ENCODE results near the gene SERPINB6.

SERPINB6 gene

GRCh38 chr6:3015144-3015543, 43.8 kb upstream of the SERPINB6 start:
- H2BK5ac ChIP-seq (ENCODE audit: low read length), result no peak overlapping the region
- H3K4me3 ChIP-seq (ENCODE audit: low read length), result no peak overlapping the region
- H3K18ac ChIP-seq (ENCODE audit: low read length), result no peak overlapping the region
- no peak overlapping the region for H2BK15ac ChIP-seq (replicated peaks; ENCODE audit: low read depth)
- WGBS (ENCODE audit: extremely low coverage, insufficient coverage, low lambda C conversion rate), result no CpG with 5 or more reads among the region's 10 CpGs
- H2AK5ac ChIP-seq (ENCODE audit: low read length), result no peak overlapping the region
- no peak for DNase-seq
- H3K79me1 ChIP-seq (ENCODE audit: low read length), result no peaks in the 10 kb centered on the region
- no peak overlapping the region for H2BK120ac ChIP-seq (ENCODE audit: low read depth, low read length)
- H3K4me1 ChIP-seq (ENCODE audit: control insufficient read depth, low read depth, low read length), result no peaks in the 10 kb centered on the region
- no peak overlapping the region for H3K4ac ChIP-seq (ENCODE audit: low read depth, low read length)
- no peaks in the 10 kb centered on the region for H3K79me2 ChIP-seq (ENCODE audit: control insufficient read depth, insufficient read depth, low read length)
- no peak overlapping the region for H3K4me2 ChIP-seq (ENCODE audit: low read length)
- H3K27me3 ChIP-seq (ENCODE audit: insufficient read depth, low read length, poor library complexity), result no peaks in the 10 kb centered on the region
- no peak overlapping the region for H4K5ac ChIP-seq (ENCODE audit: low read length)
- H3K36me3 ChIP-seq (ENCODE audit: control insufficient read depth, insufficient read depth, low read length), result peaks cover 24% of the 10 kb centered on the region
- no peak overlapping the region for H3K27ac ChIP-seq (ENCODE audit: low read depth, low read length)
- no peak overlapping the region for H3K56ac ChIP-seq (ENCODE audit: low read length)
- H3K23ac ChIP-seq (ENCODE audit: low read length), result no peak overlapping the region
- H4K8ac ChIP-seq (ENCODE audit: low read depth, low read length), result no peak overlapping the region
- no peak overlapping the region for H3K9ac ChIP-seq (ENCODE audit: low read length)

GRCh38 chr6:3014675-3015066, 43.3 kb upstream of the SERPINB6 start:
- Histone ChIP-seq H2BK5ac (ENCODE audit: low read length) (no peak overlapping the region), H3K56ac (ENCODE audit: low read length) (no peak overlapping the region), H3K27ac (ENCODE audit: low read depth, low read length) (no peak overlapping the region), H2AK5ac (ENCODE audit: low read length) (no peak overlapping the region), H3K36me3 (ENCODE audit: control insufficient read depth, insufficient read depth, low read length) (peaks cover 26% of the 10 kb centered on the region), H3K79me2 (ENCODE audit: control insufficient read depth, insufficient read depth, low read length) (no peaks in the 10 kb centered on the region), H3K4me1 (ENCODE audit: control insufficient read depth, low read depth, low read length) (no peaks in the 10 kb centered on the region), H3K23ac (ENCODE audit: low read length) (no peak overlapping the region), H3K4ac (ENCODE audit: low read depth, low read length) (no peak overlapping the region), H3K18ac (ENCODE audit: low read length) (no peak overlapping the region), H2BK120ac (ENCODE audit: low read depth, low read length) (no peak overlapping the region), H2BK15ac (replicated peaks; ENCODE audit: low read depth) (no peak overlapping the region), H3K4me3 (ENCODE audit: low read length) (no peak overlapping the region), H3K4me2 (ENCODE audit: low read length) (no peak overlapping the region), H3K79me1 (ENCODE audit: low read length) (no peaks in the 10 kb centered on the region), H3K27me3 (ENCODE audit: insufficient read depth, low read length, poor library complexity) (no peaks in the 10 kb centered on the region), H3K9ac (ENCODE audit: low read length) (no peak overlapping the region), H4K5ac (ENCODE audit: low read length) (no peak overlapping the region), H4K8ac (ENCODE audit: low read depth, low read length) (no peak overlapping the region)
- DNase-seq, result no peak
- WGBS (ENCODE audit: extremely low coverage, insufficient coverage, low lambda C conversion rate), result no CpG with 5 or more reads among the region's 4 CpGs

GRCh38 chr6:3013901-3014674, 42.7 kb upstream of the SERPINB6 start:
- H3K56ac ChIP-seq (ENCODE audit: low read length), result no peak overlapping the region
- DNase-seq, result no peak
- H4K8ac ChIP-seq (ENCODE audit: low read depth, low read length), result no peak overlapping the region
- H3K36me3 ChIP-seq (ENCODE audit: control insufficient read depth, insufficient read depth, low read length), result peaks cover 24% of the 10 kb centered on the region
- H3K4me3 ChIP-seq (ENCODE audit: low read length), result no peak overlapping the region
- H3K23ac ChIP-seq (ENCODE audit: low read length), result no peak overlapping the region
- H3K4ac ChIP-seq (ENCODE audit: low read depth, low read length), result no peak overlapping the region
- H3K18ac ChIP-seq (ENCODE audit: low read length), result no peak overlapping the region
- H2BK15ac ChIP-seq (replicated peaks; ENCODE audit: low read depth), result no peak overlapping the region
- H3K27me3 ChIP-seq (ENCODE audit: insufficient read depth, low read length, poor library complexity), result no peaks in the 10 kb centered on the region
- H3K79me2 ChIP-seq (ENCODE audit: control insufficient read depth, insufficient read depth, low read length), result no peaks in the 10 kb centered on the region
- H3K4me2 ChIP-seq (ENCODE audit: low read length), result no peak overlapping the region
- H2BK120ac ChIP-seq (ENCODE audit: low read depth, low read length), result no peak overlapping the region
- no CpG with 5 or more reads among the region's 18 CpGs for WGBS (ENCODE audit: extremely low coverage, insufficient coverage, low lambda C conversion rate)
- H2AK5ac ChIP-seq (ENCODE audit: low read length), result no peak overlapping the region
- H2BK5ac ChIP-seq (ENCODE audit: low read length), result no peak overlapping the region
- H3K27ac ChIP-seq (ENCODE audit: low read depth, low read length), result no peak overlapping the region
- H4K5ac ChIP-seq (ENCODE audit: low read length), result no peak overlapping the region
- H3K9ac ChIP-seq (ENCODE audit: low read length), result no peak overlapping the region
- H3K79me1 ChIP-seq (ENCODE audit: low read length), result no peaks in the 10 kb centered on the region
- H3K4me1 ChIP-seq (ENCODE audit: control insufficient read depth, low read depth, low read length), result no peaks in the 10 kb centered on the region

- Histone ChIP-seq H4K5ac (ENCODE audit: low read length) (no peak overlapping the region), H3K9ac (ENCODE audit: low read length) (no peak overlapping the region), H3K18ac (ENCODE audit: low read length) (no peak overlapping the region), H3K79me2 (ENCODE audit: control insufficient read depth, insufficient read depth, low read length) (no peaks in the 10 kb centered on the region), H3K56ac (ENCODE audit: low read length) (no peak overlapping the region), H2AK5ac (ENCODE audit: low read length) (no peak overlapping the region), H3K27ac (ENCODE audit: low read depth, low read length) (no peak overlapping the region), H4K8ac (ENCODE audit: low read depth, low read length) (no peak overlapping the region), H2BK15ac (replicated peaks; ENCODE audit: low read depth) (no peak overlapping the region), H3K36me3 (ENCODE audit: control insufficient read depth, insufficient read depth, low read length) (peaks cover 24% of the 10 kb centered on the region), H3K4ac (ENCODE audit: low read depth, low read length) (no peak overlapping the region), H3K4me3 (ENCODE audit: low read length) (no peak overlapping the region), H2BK120ac (ENCODE audit: low read depth, low read length) (no peak overlapping the region), H2BK5ac (ENCODE audit: low read length) (no peak overlapping the region), H3K23ac (ENCODE audit: low read length) (no peak overlapping the region), H3K4me1 (ENCODE audit: control insufficient read depth, low read depth, low read length) (no peaks in the 10 kb centered on the region), H3K79me1 (ENCODE audit: low read length) (no peaks in the 10 kb centered on the region), H3K4me2 (ENCODE audit: low read length) (no peak overlapping the region), H3K27me3 (ENCODE audit: insufficient read depth, low read length, poor library complexity) (no peaks in the 10 kb centered on the region)
- DNase-seq, result peak; percentile 46
- WGBS (ENCODE audit: extremely low coverage, insufficient coverage, low lambda C conversion rate), result no CpG with 5 or more reads among the region's 2 CpGs
Measured at GRCh38 chr6:3013486-3013885, 42.1 kb upstream of the SERPINB6 start.

- no peak overlapping the region for H3K4me3 ChIP-seq (ENCODE audit: low read length)
- H2BK5ac ChIP-seq (ENCODE audit: low read length), result no peak overlapping the region
- H3K56ac ChIP-seq (ENCODE audit: low read length), result no peak overlapping the region
- DNase-seq, result peak; percentile 35
- H3K18ac ChIP-seq (ENCODE audit: low read length), result no peak overlapping the region
- peaks cover 20% of the 10 kb centered on the region for H3K36me3 ChIP-seq (ENCODE audit: control insufficient read depth, insufficient read depth, low read length)
- no peak overlapping the region for H2BK15ac ChIP-seq (replicated peaks; ENCODE audit: low read depth)
- H3K9ac ChIP-seq (ENCODE audit: low read length), result no peak overlapping the region
- H4K8ac ChIP-seq (ENCODE audit: low read depth, low read length), result no peak overlapping the region
- H3K27ac ChIP-seq (ENCODE audit: low read depth, low read length), result no peak overlapping the region
- H3K23ac ChIP-seq (ENCODE audit: low read length), result no peak overlapping the region
- no peak overlapping the region for H3K4me2 ChIP-seq (ENCODE audit: low read length)
- H3K4ac ChIP-seq (ENCODE audit: low read depth, low read length), result no peak overlapping the region
- H3K4me1 ChIP-seq (ENCODE audit: control insufficient read depth, low read depth, low read length), result no peaks in the 10 kb centered on the region
- H2AK5ac ChIP-seq (ENCODE audit: low read length), result no peak overlapping the region
- no peaks in the 10 kb centered on the region for H3K79me1 ChIP-seq (ENCODE audit: low read length)
- no peak overlapping the region for H2BK120ac ChIP-seq (ENCODE audit: low read depth, low read length)
- no peaks in the 10 kb centered on the region for H3K27me3 ChIP-seq (ENCODE audit: insufficient read depth, low read length, poor library complexity)
- H4K5ac ChIP-seq (ENCODE audit: low read length), result no peak overlapping the region
- no peaks in the 10 kb centered on the region for H3K79me2 ChIP-seq (ENCODE audit: control insufficient read depth, insufficient read depth, low read length)
Measured at GRCh38 chr6:3011592-3011991, 40.2 kb upstream of the SERPINB6 start.

- H3K36me3 ChIP-seq (ENCODE audit: control insufficient read depth, insufficient read depth, low read length), result peaks cover 20% of the 10 kb centered on the region
- H2BK15ac ChIP-seq (replicated peaks; ENCODE audit: low read depth), result no peak overlapping the region
- no peaks in the 10 kb centered on the region for H3K79me1 ChIP-seq (ENCODE audit: low read length)
- H3K27ac ChIP-seq (ENCODE audit: low read depth, low read length), result no peak overlapping the region
- H3K4me3 ChIP-seq (ENCODE audit: low read length), result no peak overlapping the region
- no peaks in the 10 kb centered on the region for H3K27me3 ChIP-seq (ENCODE audit: insufficient read depth, low read length, poor library complexity)
- H2BK5ac ChIP-seq (ENCODE audit: low read length), result no peak overlapping the region
- H3K4me1 ChIP-seq (ENCODE audit: control insufficient read depth, low read depth, low read length), result no peaks in the 10 kb centered on the region
- H2AK5ac ChIP-seq (ENCODE audit: low read length), result no peak overlapping the region
- H2BK120ac ChIP-seq (ENCODE audit: low read depth, low read length), result no peak overlapping the region
- no peak overlapping the region for H3K9ac ChIP-seq (ENCODE audit: low read length)
- no peak overlapping the region for H3K4ac ChIP-seq (ENCODE audit: low read depth, low read length)
- H3K79me2 ChIP-seq (ENCODE audit: control insufficient read depth, insufficient read depth, low read length), result no peaks in the 10 kb centered on the region
- H3K56ac ChIP-seq (ENCODE audit: low read length), result no peak overlapping the region
- no peak overlapping the region for H3K4me2 ChIP-seq (ENCODE audit: low read length)
- H4K8ac ChIP-seq (ENCODE audit: low read depth, low read length), result no peak overlapping the region
- H4K5ac ChIP-seq (ENCODE audit: low read length), result no peak overlapping the region
- no peak overlapping the region for H3K23ac ChIP-seq (ENCODE audit: low read length)
- no peak overlapping the region for H3K18ac ChIP-seq (ENCODE audit: low read length)
- no peak for DNase-seq
Measured at GRCh38 chr6:3011158-3011557, 39.8 kb upstream of the SERPINB6 start.
